Endodermal cell (in vitro differentiated cells): ENCODE measurements around the gene COL5A1. TPM values are rescaled to one million over a fixed set of nuclear protein-coding genes. Genes with fewer than 3 reads are reported as not detected.

ENCODE experiments used
- DNase-seq: peaks from one replicate; pipeline ENCODE4 v3.0.0-alpha.2; 2017
- H3K27ac ChIP-seq: 2 replicates; pipeline ENCODE4 v1.5.1; 2013; ENCODE audit warnings: mild to moderate bottlenecking, low read depth, low read length, moderate library complexity
- H3K27me3 ChIP-seq: 2 replicates; pipeline ENCODE4 v1.6.1; 2013; ENCODE audit warnings: mild to moderate bottlenecking, low read length, moderate library complexity; ENCODE audit not compliant: insufficient read depth, control insufficient read depth, poor library complexity, severe bottlenecking
- H3K36me3 ChIP-seq: 2 replicates; pipeline ENCODE4 v1.7.0; 2013; ENCODE audit warnings: mild to moderate bottlenecking, low read length, moderate library complexity; ENCODE audit not compliant: control insufficient read depth, insufficient read depth
- H3K4me1 ChIP-seq: one replicate; pipeline ENCODE4 v1.7.0; 2013; ENCODE audit warnings: low read length; ENCODE audit not compliant: control insufficient read depth, insufficient read depth
- H3K4me3 ChIP-seq: 2 replicates; pipeline ENCODE4 v1.5.1; 2013; ENCODE audit warnings: mild to moderate bottlenecking, low read length, moderate library complexity
- H3K9ac ChIP-seq: 2 replicates; pipeline ENCODE4 v1.6.1; 2013; ENCODE audit warnings: mild to moderate bottlenecking, low read length, moderate library complexity; ENCODE audit not compliant: poor library complexity, severe bottlenecking; ENCODE audit errors: extremely low read depth
- H3K9me3 ChIP-seq: 2 replicates; pipeline ENCODE4 v1.6.1; 2013; ENCODE audit warnings: mild to moderate bottlenecking, low read length, moderate library complexity; ENCODE audit not compliant: control insufficient read depth
- H3K27ac Mint-ChIP-seq: 2 replicates; pipeline ENCODE4 v1.8.0; 2020; ENCODE audit warnings: mixed read lengths
- H3K27me3 Mint-ChIP-seq: 2 replicates; pipeline ENCODE4 v1.8.0; 2021; ENCODE audit warnings: mild to moderate bottlenecking, mixed read lengths; ENCODE audit not compliant: insufficient read depth
- H3K36me3 Mint-ChIP-seq: 2 replicates; pipeline ENCODE4 v1.8.0; 2020; ENCODE audit warnings: low read depth, mixed read lengths
- H3K4me1 Mint-ChIP-seq: 2 replicates; pipeline ENCODE4 v1.8.0; 2020; ENCODE audit warnings: mixed read lengths
- H3K4me3 Mint-ChIP-seq: 2 replicates; pipeline ENCODE4 v1.8.0; 2020; ENCODE audit warnings: mild to moderate bottlenecking, moderate library complexity, mixed read lengths
- H3K9me3 Mint-ChIP-seq: 2 replicates; pipeline ENCODE4 v1.8.0; 2020; ENCODE audit warnings: mild to moderate bottlenecking, mixed read lengths
- WGBS, 2 experiments: methylation state at CpG; one replicate each; pipeline versions ENCODE4 v1.1.5 to v1.1.7; 2013; ENCODE audit warnings: missing lambda C conversion rate in 2 of 2, mixed read lengths in 1 of 2; ENCODE audit not compliant: insufficient coverage in 1 of 2, insufficient read length in 1 of 2; 5-methylcytosine and 5-hydroxymethylcytosine counted together
- total RNA-seq, 2 donors: library from RNA; stranded (reverse); fragmentation: NEBNext Ultra II Directional in 1 of 2; extraction: Animal tissue kit (Norgen Biotek cat#: 25700) in 1 of 2; gene quantifications; 2 replicates in 1 of 2; 3 replicates in 1 of 2; pipeline ENCODE4 v1.2.1, GENCODE V29; 2021
- TF ChIP-seq, protein P1 (sequence below): fragments of 200-600 bp; sonication (generic); conservative IDR thresholded peaks from 2 replicates; pipeline ENCODE4 v1.5.0; 2021; ENCODE audit warnings: antibody characterized with exemption, mild to moderate bottlenecking

Gene COL5A1
- total RNA-seq, 2 donors from 2014 or later = 65.3 to 76.6 TPM

DNA sequence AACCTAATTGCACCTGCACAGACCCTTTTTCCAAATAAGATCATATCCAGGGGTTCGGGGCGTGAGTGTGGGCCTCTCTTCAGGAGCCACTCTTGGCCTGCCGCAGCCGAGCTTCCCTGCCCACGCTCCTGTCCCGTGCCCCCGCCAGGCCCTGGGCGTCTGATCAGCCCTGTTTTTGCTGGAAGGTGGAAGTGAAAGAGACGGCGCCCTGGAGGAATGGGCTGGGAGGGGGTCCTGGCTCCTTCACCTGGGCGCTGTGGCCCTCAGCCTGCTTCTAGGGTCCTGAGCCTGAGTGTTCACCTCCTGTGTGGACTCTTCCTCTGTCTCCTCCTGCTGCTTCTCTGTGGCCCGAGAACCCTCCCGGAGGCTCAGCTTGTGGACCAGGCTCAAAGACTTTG is 11.2 kb upstream of the COL5A1 start:
- H3K27me3 Mint-ChIP-seq = no peaks in the 10 kb centered on the region

DNA sequence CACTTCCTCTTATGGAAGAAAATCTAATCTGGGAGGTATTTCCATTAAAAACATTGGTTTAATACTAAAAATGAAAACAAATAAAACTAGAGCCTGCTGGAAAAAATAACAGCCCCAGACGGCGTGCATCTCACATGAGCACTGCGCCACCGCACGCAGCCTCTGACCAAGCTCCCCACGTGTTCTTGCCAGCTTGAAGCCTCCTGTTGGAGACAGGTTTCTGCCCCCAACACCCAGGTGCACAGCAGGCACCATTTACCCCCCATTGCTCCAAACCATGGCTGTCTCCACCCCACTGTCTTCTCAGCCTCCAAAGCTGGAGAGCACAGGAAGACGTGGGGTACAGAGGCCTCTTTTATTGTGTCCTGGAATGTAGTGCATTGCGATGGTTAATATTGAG is 10.7 kb upstream of the COL5A1 start:
- H3K27me3 Mint-ChIP-seq = no peaks in the 10 kb centered on the region
- H3K36me3 Mint-ChIP-seq = no peaks in the 10 kb centered on the region
- Histone ChIP-seq H3K36me3 (no peaks in the 10 kb centered on the region), H3K9ac (no peak overlapping the region), H3K4me1 (no peaks in the 10 kb centered on the region), H3K4me3 (no peak overlapping the region), H3K9me3 (no peaks in the 10 kb centered on the region), H3K27ac (no peak overlapping the region), H3K27me3 (no peaks in the 10 kb centered on the region)
- DNase-seq = peak; percentile 21
- TF ChIP-seq, protein P1, sequence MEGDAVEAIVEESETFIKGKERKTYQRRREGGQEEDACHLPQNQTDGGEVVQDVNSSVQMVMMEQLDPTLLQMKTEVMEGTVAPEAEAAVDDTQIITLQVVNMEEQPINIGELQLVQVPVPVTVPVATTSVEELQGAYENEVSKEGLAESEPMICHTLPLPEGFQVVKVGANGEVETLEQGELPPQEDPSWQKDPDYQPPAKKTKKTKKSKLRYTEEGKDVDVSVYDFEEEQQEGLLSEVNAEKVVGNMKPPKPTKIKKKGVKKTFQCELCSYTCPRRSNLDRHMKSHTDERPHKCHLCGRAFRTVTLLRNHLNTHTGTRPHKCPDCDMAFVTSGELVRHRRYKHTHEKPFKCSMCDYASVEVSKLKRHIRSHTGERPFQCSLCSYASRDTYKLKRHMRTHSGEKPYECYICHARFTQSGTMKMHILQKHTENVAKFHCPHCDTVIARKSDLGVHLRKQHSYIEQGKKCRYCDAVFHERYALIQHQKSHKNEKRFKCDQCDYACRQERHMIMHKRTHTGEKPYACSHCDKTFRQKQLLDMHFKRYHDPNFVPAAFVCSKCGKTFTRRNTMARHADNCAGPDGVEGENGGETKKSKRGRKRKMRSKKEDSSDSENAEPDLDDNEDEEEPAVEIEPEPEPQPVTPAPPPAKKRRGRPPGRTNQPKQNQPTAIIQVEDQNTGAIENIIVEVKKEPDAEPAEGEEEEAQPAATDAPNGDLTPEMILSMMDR = no peak
- peaks cover 7% of the 10 kb centered on the region for H3K4me1 Mint-ChIP-seq
- 91 to 93% methylated on average over 7 to 8 of the region's 8 CpGs for WGBS, 2 experiments
- H3K27ac Mint-ChIP-seq = no peak overlapping the region
- no peak overlapping the region for H3K4me3 Mint-ChIP-seq
- no peaks in the 10 kb centered on the region for H3K9me3 Mint-ChIP-seq

More for the DNA sequence above, 11.2 kb upstream of the COL5A1 start:
- Histone ChIP-seq H3K4me3 (no peak overlapping the region), H3K27ac (no peak overlapping the region), H3K9ac (no peak overlapping the region), H3K27me3 (no peaks in the 10 kb centered on the region), H3K4me1 (no peaks in the 10 kb centered on the region), H3K36me3 (no peaks in the 10 kb centered on the region), H3K9me3 (no peaks in the 10 kb centered on the region)
- TF ChIP-seq, protein P1 = no peak
- WGBS, 2 experiments = 96% methylated on average over 4 to 13 of the region's 13 CpGs
- Mint-ChIP-seq H3K9me3 (no peaks in the 10 kb centered on the region), H3K4me1 (peaks cover 11% of the 10 kb centered on the region), H3K27ac (no peak overlapping the region), H3K4me3 (no peak overlapping the region), H3K36me3 (no peaks in the 10 kb centered on the region)
- peak; percentile 38 for DNase-seq

DNA sequence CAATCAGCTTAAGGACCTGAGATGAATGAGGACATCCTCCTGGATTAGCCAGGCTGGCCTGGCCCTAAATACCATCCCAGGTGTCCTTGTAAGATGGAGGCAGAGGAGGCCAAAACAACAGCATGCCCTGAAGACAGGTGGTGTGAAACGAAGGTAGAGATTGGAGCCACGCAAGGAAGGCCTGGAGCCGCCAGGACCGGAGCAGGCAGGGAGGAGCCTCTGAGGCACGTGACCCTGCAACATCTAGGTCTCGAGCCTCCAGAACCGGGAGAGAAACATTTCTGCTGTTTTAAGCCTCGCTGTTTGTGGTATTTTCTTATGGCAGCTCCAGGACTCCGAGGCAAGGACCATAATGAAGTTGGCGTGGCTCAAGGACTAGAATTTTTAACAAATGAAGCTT is 9.7 kb upstream of the COL5A1 start:
- no peak overlapping the region for H3K4me3 Mint-ChIP-seq
- WGBS, 2 experiments = 87 to 93% methylated on average over 10 of the region's 10 CpGs
- H3K4me1 Mint-ChIP-seq = no peaks in the 10 kb centered on the region
- Histone ChIP-seq H3K27me3 (no peaks in the 10 kb centered on the region), H3K36me3 (no peaks in the 10 kb centered on the region), H3K4me1 (no peaks in the 10 kb centered on the region), H3K27ac (no peak overlapping the region), H3K9me3 (no peaks in the 10 kb centered on the region), H3K4me3 (no peak overlapping the region), H3K9ac (no peak overlapping the region)
- H3K36me3 Mint-ChIP-seq = no peaks in the 10 kb centered on the region
- H3K27me3 Mint-ChIP-seq = no peaks in the 10 kb centered on the region
- no peaks in the 10 kb centered on the region for H3K9me3 Mint-ChIP-seq
- peak; percentile 35 for DNase-seq
- no peak overlapping the region for H3K27ac Mint-ChIP-seq
- TF ChIP-seq, protein P1 = no peak
